Esophagus squamous epithelium (tissue), 4 donors: Measurements from ENCODE around the gene RSPH9.

Source experiments
- POLR2A ChIP-seq, 4 donors: fragments of 450-650 bp; IDR thresholded peaks; one replicate each; pipeline ENCODE4 v1.6.1; 2017; ENCODE audit warnings: antibody characterized with exemption in 4 of 4, mild to moderate bottlenecking in 4 of 4, moderate library complexity in 3 of 4
- TF ChIP-seq, protein P1 (sequence below), 6 experiments: fragments of 450-650 bp in 4 of 6; fragments of 200-600 bp in 2 of 6; sonication (generic) in 2 of 6; IDR thresholded peaks; one replicate each; pipeline ENCODE4 v1.5.1; 2016 to 2019; ENCODE audit warnings: antibody characterized with exemption in 6 of 6, mild to moderate bottlenecking in 4 of 6, moderate library complexity in 4 of 6

DNA sequence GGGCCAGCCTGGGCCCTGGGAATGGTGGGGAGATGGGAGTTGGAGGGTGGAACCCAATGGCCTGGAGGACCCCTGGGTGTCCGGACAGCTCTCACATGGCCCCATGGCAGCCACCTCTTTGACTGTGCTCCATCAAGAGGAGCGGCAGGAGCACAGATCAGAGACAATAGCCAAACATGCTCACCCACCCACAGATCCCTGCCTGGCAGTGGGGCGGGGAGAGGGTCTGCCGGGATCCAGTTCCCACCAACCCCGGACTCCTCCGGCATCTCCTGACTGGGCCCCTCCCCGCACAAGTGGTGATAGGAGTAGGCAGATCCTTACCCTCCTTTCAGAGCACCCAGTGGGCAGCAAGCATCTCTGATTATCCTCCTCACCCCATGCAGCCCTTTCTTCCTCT is 74.7 kb downstream of the RSPH9 start:
- TF ChIP-seq, protein P1, sequence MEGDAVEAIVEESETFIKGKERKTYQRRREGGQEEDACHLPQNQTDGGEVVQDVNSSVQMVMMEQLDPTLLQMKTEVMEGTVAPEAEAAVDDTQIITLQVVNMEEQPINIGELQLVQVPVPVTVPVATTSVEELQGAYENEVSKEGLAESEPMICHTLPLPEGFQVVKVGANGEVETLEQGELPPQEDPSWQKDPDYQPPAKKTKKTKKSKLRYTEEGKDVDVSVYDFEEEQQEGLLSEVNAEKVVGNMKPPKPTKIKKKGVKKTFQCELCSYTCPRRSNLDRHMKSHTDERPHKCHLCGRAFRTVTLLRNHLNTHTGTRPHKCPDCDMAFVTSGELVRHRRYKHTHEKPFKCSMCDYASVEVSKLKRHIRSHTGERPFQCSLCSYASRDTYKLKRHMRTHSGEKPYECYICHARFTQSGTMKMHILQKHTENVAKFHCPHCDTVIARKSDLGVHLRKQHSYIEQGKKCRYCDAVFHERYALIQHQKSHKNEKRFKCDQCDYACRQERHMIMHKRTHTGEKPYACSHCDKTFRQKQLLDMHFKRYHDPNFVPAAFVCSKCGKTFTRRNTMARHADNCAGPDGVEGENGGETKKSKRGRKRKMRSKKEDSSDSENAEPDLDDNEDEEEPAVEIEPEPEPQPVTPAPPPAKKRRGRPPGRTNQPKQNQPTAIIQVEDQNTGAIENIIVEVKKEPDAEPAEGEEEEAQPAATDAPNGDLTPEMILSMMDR (IDR thresholded peaks at IDR 0.05) = no peak
- no peak for TF ChIP-seq POLR2A (IDR thresholded peaks at IDR 0.05)
